Natural killer cell (primary cell): Measurements from ENCODE around the gene SMAD3. TPM values are rescaled to one million over a fixed set of nuclear protein-coding genes. Genes with fewer than 3 reads are reported as not detected.

Experiments
- ATAC-seq, 3 donors: fragments of 150-1000 bp in 2 of 3; fragments of 200-7000 bp in 1 of 3; cut with Tn5 transposase; 1 replicate in 1 of 3; 2 replicates in 2 of 3; pipeline ENCODE4 v1.10.0; 2021; ENCODE audit warnings: mild to moderate bottlenecking in 2 of 3, moderate library complexity in 2 of 3
- DNase-seq, 2 donors: peaks; one replicate each; pipeline versions ENCODE4 v3.0.0 to v3.0.0-alpha.2; 2013 to 2021; ENCODE audit warnings: mixed read lengths in 1 of 2
- H3K27ac ChIP-seq: one replicate; pipeline ENCODE4 v1.5.1; 2013; ENCODE audit warnings: mild to moderate bottlenecking, low read length
- H3K27me3 ChIP-seq: one replicate; pipeline ENCODE4 v1.6.1; 2013; ENCODE audit warnings: low read length; ENCODE audit not compliant: control insufficient read depth, insufficient read depth
- H3K36me3 ChIP-seq: one replicate; pipeline ENCODE4 v1.6.1; 2013; ENCODE audit warnings: low read length; ENCODE audit not compliant: control insufficient read depth, insufficient read depth
- H3K4me1 ChIP-seq: one replicate; pipeline ENCODE4 v1.6.1; 2013; ENCODE audit warnings: low read length; ENCODE audit not compliant: control insufficient read depth, insufficient read depth
- H3K4me3 ChIP-seq: one replicate; pipeline ENCODE4 v1.5.1; 2013; ENCODE audit warnings: low read length
- H3K9me3 ChIP-seq: one replicate; pipeline ENCODE4 v1.6.1; 2013; ENCODE audit warnings: low read length; ENCODE audit not compliant: control insufficient read depth, insufficient read depth
- H3K27ac Mint-ChIP-seq, 2 donors: one replicate each; pipeline ENCODE4 v1.8.0; 2022; ENCODE audit warnings: mild to moderate bottlenecking in 2 of 2, mixed read lengths in 2 of 2, moderate library complexity in 1 of 2
- H3K27me3 Mint-ChIP-seq, 2 donors: one replicate each; pipeline ENCODE4 v1.8.0; 2022; ENCODE audit warnings: low read depth in 2 of 2, mixed read lengths in 2 of 2
- H3K36me3 Mint-ChIP-seq: one replicate; pipeline ENCODE4 v1.8.0; 2022; ENCODE audit warnings: mixed read lengths
- H3K4me1 Mint-ChIP-seq, 2 donors: one replicate each; pipeline ENCODE4 v1.8.0; 2022; ENCODE audit warnings: mixed read lengths in 2 of 2
- H3K4me3 Mint-ChIP-seq: one replicate; pipeline ENCODE4 v1.8.0; 2022; ENCODE audit warnings: mild to moderate bottlenecking, moderate library complexity, mixed read lengths
- H3K9me3 Mint-ChIP-seq, 2 donors: one replicate each; pipeline ENCODE4 v1.8.0; 2022; ENCODE audit warnings: mixed read lengths in 2 of 2
- CTCF ChIP-seq: fragments of 200-600 bp; IDR thresholded peaks from one replicate; pipeline ENCODE4 v1.8.0; 2022; ENCODE audit warnings: antibody characterized with exemption
- WGBS: methylation state at CpG from one replicate; pipeline ENCODE4 v1.1.7; 2013; ENCODE audit warnings: missing lambda C conversion rate; ENCODE audit not compliant: insufficient coverage; 5-methylcytosine and 5-hydroxymethylcytosine counted together
- intact Hi-C: fragments of 100-400 bp; cut with micrococcal nuclease; formaldehyde crosslinking; loops from one replicate; pipeline ENCODE4 v1.14.2; 2022
- total RNA-seq, 4 donors: library from RNA; stranded (reverse); fragments of 120-200 nt in 1 of 4; gene quantifications; one replicate each; pipeline versions ENCODE4 v1.2.3 to v1.2.4, GENCODE V29; 2013 to 2022

Gene SMAD3
- total RNA-seq, 3 donors from 2014 or later (not counting 1 experiment from before 2014, with no cell fraction given): 47.1 to 72.6 (median 63.0) TPM

GRCh38 chr15:67049351-67050044 is 15.9 kb upstream of the SMAD3 start:
- no peaks in the 10 kb centered on the region for H3K36me3 Mint-ChIP-seq
- peaks cover 0 to 3% of the 10 kb centered on the region in 2 donors for H3K27me3 Mint-ChIP-seq
- H3K4me1 Mint-ChIP-seq: peaks cover 6 to 11% of the 10 kb centered on the region in 2 donors
- Histone ChIP-seq H3K36me3 (no peaks in the 10 kb centered on the region), H3K27me3 (no peaks in the 10 kb centered on the region), H3K9me3 (no peaks in the 10 kb centered on the region), H3K4me3 (no peak overlapping the region), H3K27ac (no peak overlapping the region), H3K4me1 (peaks cover 11% of the 10 kb centered on the region)
- DNase-seq (no peak), ATAC-seq (no peak)
- H3K4me3 Mint-ChIP-seq: no peak overlapping the region
- intact Hi-C loops: no loop called here
- H3K9me3 Mint-ChIP-seq: no peaks in the 10 kb centered on the region
- 89% methylated on average over 6 of the region's 6 CpGs for WGBS
- no peak overlapping the region for H3K27ac Mint-ChIP-seq
- TF ChIP-seq CTCF: no peak

GRCh38 chr15:67050062-67050461 is 15.3 kb upstream of the SMAD3 start:
- H3K36me3 ChIP-seq: no peaks in the 10 kb centered on the region
- H3K9me3 ChIP-seq: no peaks in the 10 kb centered on the region
- no peaks in the 10 kb centered on the region for H3K9me3 Mint-ChIP-seq
- H3K27me3 Mint-ChIP-seq: peaks cover 0 to 3% of the 10 kb centered on the region in 2 donors
- no peak overlapping the region for H3K27ac ChIP-seq
- H3K27me3 ChIP-seq: no peaks in the 10 kb centered on the region
- peaks cover 6 to 11% of the 10 kb centered on the region in 2 donors for H3K4me1 Mint-ChIP-seq
- 75% methylated on average over 3 of the region's 3 CpGs for WGBS
- no peak overlapping the region for H3K4me3 Mint-ChIP-seq
- peaks cover 11% of the 10 kb centered on the region for H3K4me1 ChIP-seq
- TF ChIP-seq CTCF: no peak
- no peaks in the 10 kb centered on the region for H3K36me3 Mint-ChIP-seq
- H3K4me3 ChIP-seq: no peak overlapping the region
- ATAC-seq (no peak), DNase-seq (no peak)
- intact Hi-C loops: no loop called here
- H3K27ac Mint-ChIP-seq: no peak overlapping the region

GRCh38 chr15:67050522-67051087 is 14.8 kb upstream of the SMAD3 start:
- Histone ChIP-seq H3K9me3 (no peaks in the 10 kb centered on the region), H3K36me3 (no peaks in the 10 kb centered on the region), H3K4me3 (no peak overlapping the region), H3K4me1 (peaks cover 11% of the 10 kb centered on the region), H3K27ac (no peak overlapping the region), H3K27me3 (no peaks in the 10 kb centered on the region)
- no peaks in the 10 kb centered on the region for H3K36me3 Mint-ChIP-seq
- no peak for TF ChIP-seq CTCF
- WGBS: 17% methylated on average over 2 of the region's 5 CpGs
- H3K4me3 Mint-ChIP-seq: no peak overlapping the region
- peaks cover 7 to 11% of the 10 kb centered on the region in 2 donors for H3K4me1 Mint-ChIP-seq
- ATAC-seq: no peak
- intact Hi-C loops: no loop called here
- DNase-seq: no peak
- H3K27ac Mint-ChIP-seq: no peak overlapping the region
- H3K9me3 Mint-ChIP-seq: no peaks in the 10 kb centered on the region
- H3K27me3 Mint-ChIP-seq: peaks cover 0 to 3% of the 10 kb centered on the region in 2 donors
